GM19438 (cell line): Measurements from ENCODE around the gene SPEF2.
"Not testable (repeated sequence)": the region's sequence is repeated elsewhere in the genome, so short reads cannot be mapped to it uniquely, and the experiment has no call there.

ENCODE experiments used
- ATAC-seq: cut with Tn5 transposase; IDR thresholded peaks from one replicate; pipeline ENCODE4 v1.9.1; 2021; ENCODE audit warnings: low read depth; ENCODE audit not compliant: unreplicated experiment

SPEF2 gene

GRCh38 chr5:35849860-35850259 lies 232.2 kb downstream of the SPEF2 start:
- no peak for ATAC-seq

- no peak for ATAC-seq
Observed at GRCh38 chr5:35850967-35851680, 233.5 kb downstream of the SPEF2 start.

GRCh38 chr5:35852084-35852734 lies 234.5 kb downstream of the SPEF2 start:
- ATAC-seq = no peak

- ATAC-seq = no peak
Observed at GRCh38 chr5:35852773-35853172, 235.1 kb downstream of the SPEF2 start.

GRCh38 chr5:35853631-35854030 lies 236.0 kb downstream of the SPEF2 start:
- ATAC-seq = no peak

GRCh38 chr5:35854248-35854647 lies 236.6 kb downstream of the SPEF2 start:
- ATAC-seq = no peak

GRCh38 chr5:35855187-35855586 lies 237.5 kb downstream of the SPEF2 start:
- no peak for ATAC-seq

- not testable (repeated sequence) for ATAC-seq
Observed at GRCh38 chr5:35856186-35856764, 238.6 kb downstream of the SPEF2 start.

GRCh38 chr5:35856765-35857351 lies 239.2 kb downstream of the SPEF2 start, which contains the start of gene IL7R:
Gene IL7R (plus strand): TSS chr5:35856891. CDS start chr5:35856978, 87 bp downstream.
- no peak for ATAC-seq

- ATAC-seq = no peak
Observed at GRCh38 chr5:35857606-35858205, 240.0 kb downstream of the SPEF2 start.

GRCh38 chr5:35859101-35859661 lies 241.5 kb downstream of the SPEF2 start:
- ATAC-seq = no peak

GRCh38 chr5:35860686-35861085 lies 243.0 kb downstream of the SPEF2 start:
- no peak for ATAC-seq

GRCh38 chr5:35861718-35862117 lies 244.1 kb downstream of the SPEF2 start:
- ATAC-seq = no peak

- ATAC-seq = no peak
Observed at GRCh38 chr5:35862126-35862525, 244.5 kb downstream of the SPEF2 start.

GRCh38 chr5:35863159-35863558 lies 245.5 kb downstream of the SPEF2 start:
- ATAC-seq = no peak
